ENCODE measurements around the gene INSYN2B.
"Not testable (repeated sequence)": the region's sequence is repeated elsewhere in the genome, so short reads cannot be mapped to it uniquely, and the experiment has no call there.

Gene INSYN2B

GRCh38 chr5:169970911-169971765, 9.2 kb downstream of the INSYN2B start:
- no peak for DNase-seq

- DNase-seq, result no peak
Measured at GRCh38 chr5:169970339-169970738, 10.0 kb downstream of the INSYN2B start.

- DNase-seq, result no peak
Measured at GRCh38 chr5:169964246-169964645, 16.0 kb downstream of the INSYN2B start.

GRCh38 chr5:169960659-169961058, 19.6 kb downstream of the INSYN2B start:
- no peak for DNase-seq

GRCh38 chr5:169958278-169958677, 22.0 kb downstream of the INSYN2B start:
- no peak for DNase-seq

- DNase-seq, result no peak
Measured at GRCh38 chr5:169956756-169957155, 23.5 kb downstream of the INSYN2B start.

GRCh38 chr5:169956126-169956525, 24.2 kb downstream of the INSYN2B start:
- DNase-seq, result no peak

- no peak for DNase-seq
Measured at GRCh38 chr5:169954786-169955185, 25.5 kb downstream of the INSYN2B start.

- DNase-seq, result not testable (repeated sequence)
Measured at GRCh38 chr5:169953196-169953595, 27.1 kb downstream of the INSYN2B start.

GRCh38 chr5:169950333-169950732, 30.0 kb downstream of the INSYN2B start:
- no peak for DNase-seq

- no peak for DNase-seq
Measured at GRCh38 chr5:169946743-169947295, 33.5 kb downstream of the INSYN2B start.

GRCh38 chr5:169945831-169946261, 34.4 kb downstream of the INSYN2B start:
- no peak for DNase-seq

- no peak for DNase-seq
Measured at GRCh38 chr5:169944922-169945680, 35.2 kb downstream of the INSYN2B start.

GRCh38 chr5:169944115-169944514, 36.2 kb downstream of the INSYN2B start:
- DNase-seq, result no peak

- DNase-seq, result no peak
Measured at GRCh38 chr5:169943026-169943425, 37.3 kb downstream of the INSYN2B start.

- no peak for DNase-seq
Measured at GRCh38 chr5:169942181-169942580, 38.1 kb downstream of the INSYN2B start.

- DNase-seq, result no peak
Measured at GRCh38 chr5:169941542-169941941, 38.8 kb downstream of the INSYN2B start.

- no peak for DNase-seq
Measured at GRCh38 chr5:169939731-169940130, 40.6 kb downstream of the INSYN2B start.

GRCh38 chr5:169938439-169938838, 41.9 kb downstream of the INSYN2B start:
- no peak for DNase-seq

GRCh38 chr5:169935762-169936161, 44.5 kb downstream of the INSYN2B start:
- no peak for DNase-seq

GRCh38 chr5:169934990-169935389, 45.3 kb downstream of the INSYN2B start:
- no peak for DNase-seq

GRCh38 chr5:169933616-169934015, 46.7 kb downstream of the INSYN2B start:
- DNase-seq, result no peak

GRCh38 chr5:169933127-169933526, 47.2 kb downstream of the INSYN2B start:
- DNase-seq, result no peak

GRCh38 chr5:169923988-169924387, 56.3 kb downstream of the INSYN2B start:
- no peak for DNase-seq

Data from effector CD4-positive, alpha-beta T cell (primary cell).